Keratinocyte (primary cell): ENCODE measurements around the gene SLC38A8. TPM values are rescaled to one million over a fixed set of nuclear protein-coding genes. Genes with fewer than 3 reads are reported as not detected.

ENCODE experiments used
- DNase-seq: peaks from one replicate; pipeline ENCODE4 v3.0.0-alpha.2; 2011; ENCODE audit warnings: low read depth, missing footprints, low spot score
- FAIRE-seq: peaks from 2 replicates; lab custom pipeline; 2011; peaks lifted over from hg19 to GRCh38; lab: Jason Lieb, UNC
- H2AFZ ChIP-seq: 2 replicates; pipeline ENCODE4 v1.6.0; 2012; ENCODE audit warnings: low read length, control low read depth, inconsistent platforms; ENCODE audit not compliant: control insufficient read depth
- H3K27ac ChIP-seq: 2 replicates; pipeline ENCODE4 v1.5.1; 2011; ENCODE audit warnings: low read length; ENCODE audit not compliant: control insufficient read depth, insufficient read depth
- H3K27me3 ChIP-seq: 3 replicates; pipeline ENCODE4 v1.6.0; 2011; ENCODE audit warnings: low read length; ENCODE audit not compliant: control insufficient read depth, insufficient read depth; ENCODE audit errors: extremely low read depth
- H3K36me3 ChIP-seq, 2 experiments: 2 replicates in 1 of 2; 3 replicates in 1 of 2; pipeline ENCODE4 v1.5.1; 2011; ENCODE audit warnings: low read length in 2 of 2, mild to moderate bottlenecking in 1 of 2; ENCODE audit not compliant: control insufficient read depth in 2 of 2, insufficient read depth in 2 of 2; ENCODE audit errors: extremely low read depth in 1 of 2
- H3K4me1 ChIP-seq: 3 replicates; pipeline ENCODE4 v1.5.1; 2011; ENCODE audit warnings: low read length; ENCODE audit not compliant: control insufficient read depth, insufficient read depth; ENCODE audit errors: extremely low read depth
- H3K4me2 ChIP-seq: 3 replicates; pipeline ENCODE4 v1.6.0; 2011; ENCODE audit warnings: low read depth, low read length; ENCODE audit not compliant: control insufficient read depth, insufficient read depth; ENCODE audit errors: extremely low read depth
- H3K4me3 ChIP-seq, 3 experiments: fragments of 200-600 bp in 1 of 3; sonication (generic) in 1 of 3; 2 replicates in 2 of 3; 3 replicates in 1 of 3; pipeline ENCODE4 v1.5.1; 2011 to 2016; ENCODE audit warnings: low read length in 3 of 3, mild to moderate bottlenecking in 3 of 3, control low read depth in 2 of 3, inconsistent platforms in 1 of 3, low read depth in 1 of 3, mixed read lengths in 1 of 3, mixed run types in 1 of 3, moderate library complexity in 1 of 3; ENCODE audit not compliant: control insufficient read depth in 2 of 3, insufficient read depth in 2 of 3; ENCODE audit errors: extremely low read depth in 1 of 3
- H3K79me2 ChIP-seq: 2 replicates; pipeline ENCODE4 v1.6.0; 2012; ENCODE audit warnings: low read length; ENCODE audit not compliant: control insufficient read depth, insufficient read depth
- H3K9ac ChIP-seq: 3 replicates; pipeline ENCODE4 v1.6.0; 2011; ENCODE audit warnings: low read length; ENCODE audit not compliant: control insufficient read depth, insufficient read depth; ENCODE audit errors: extremely low read depth
- H3K9me1 ChIP-seq: 3 replicates; pipeline ENCODE4 v1.6.0; 2011; ENCODE audit warnings: low read length; ENCODE audit not compliant: control insufficient read depth, insufficient read depth; ENCODE audit errors: extremely low read depth
- H3K9me3 ChIP-seq: 2 replicates; pipeline ENCODE4 v1.5.1; 2012; ENCODE audit warnings: low read depth, low read length; ENCODE audit not compliant: control insufficient read depth
- H4K20me1 ChIP-seq: 3 replicates; pipeline ENCODE4 v1.6.0; 2011; ENCODE audit warnings: low read length; ENCODE audit not compliant: control insufficient read depth, insufficient read depth; ENCODE audit errors: extremely low read depth
- CTCF ChIP-seq, 3 experiments: IDR thresholded peaks in 1 of 3; conservative IDR thresholded peaks in 1 of 3; optimal IDR thresholded peaks in 1 of 3; 2 replicates in 2 of 3; 3 replicates in 1 of 3; pipeline versions ENCODE3 to v1.5.1; 2011; ENCODE audit warnings: low read length in 3 of 3, mild to moderate bottlenecking in 3 of 3, moderate library complexity in 2 of 3, control low read depth in 1 of 3, inconsistent platforms in 1 of 3; ENCODE audit not compliant: insufficient read depth in 2 of 3; ENCODE audit errors: extremely low read depth in 1 of 3
- EZH2 ChIP-seq: IDR thresholded peaks from one replicate; pipeline ENCODE4 v1.6.1; 2012; ENCODE audit warnings: inconsistent platforms, mild to moderate bottlenecking, low read length, moderate library complexity
- dilution Hi-C: fragments of 300-500 bp; cut with MboI; formaldehyde crosslinking; loops from one replicate; pipeline ENCODE4 v1.7.0; 2020; ENCODE audit warnings: low sequenced_read_pairs; ENCODE audit not compliant: extremely low pct_ligation_motif_present
- polyA plus RNA-seq, 5 experiments: library from polyadenylated mRNA; depleted of rRNA in 3 of 5; stranded (reverse) in 3 of 5; stranded (forward) in 1 of 5; unstranded in 1 of 5; fragments of >200 nt; gene quantifications; 1 replicate in 1 of 5; 2 replicates in 3 of 5; 3 replicates in 1 of 5; pipeline versions ENCODE4 v1.2.1 to v1.2.3, GENCODE V29; 2011 to 2012; ENCODE audit warnings: missing spikeins in 2 of 5, low read depth in 1 of 5, low replicate concordance in 1 of 5

The SLC38A8 gene
- polyA plus RNA-seq, 1 donor (not counting 4 experiments of a cell fraction or from before 2014, with no cell fraction given): not detected

- H3K4me3 ChIP-seq: no peak overlapping the region
- H2AFZ ChIP-seq: no peak overlapping the region
- no peaks in the 10 kb centered on the region for H3K79me2 ChIP-seq
- no peak overlapping the region for H3K27ac ChIP-seq
- H3K9me3 ChIP-seq: no peaks in the 10 kb centered on the region
- H3K36me3 ChIP-seq: peaks cover 45 to 62% of the 10 kb centered on the region in 2 experiments
- dilution Hi-C loops: no loop called here
- no peaks in the 10 kb centered on the region for H3K4me1 ChIP-seq
- no peak overlapping the region for H3K4me2 ChIP-seq
- no peaks in the 10 kb centered on the region for H3K27me3 ChIP-seq
- TF ChIP-seq EZH2 (no peak), CTCF (optimal IDR thresholded peaks at IDR 0.05 in 1 of 3, IDR thresholded peaks at IDR 0.05 in 1 of 3, conservative IDR thresholded peaks at IDR 0.05 in 1 of 3; ENCODE audit: extremely low read depth in 1 of 3, insufficient read depth in 2 of 3, low read length in 3 of 3) (no peak)
- H3K9me1 ChIP-seq: no peaks in the 10 kb centered on the region
- no peaks in the 10 kb centered on the region for H4K20me1 ChIP-seq
- no peak overlapping the region for H3K9ac ChIP-seq
- DNase-seq: no peak
- FAIRE-seq: no peak
Observed at GRCh38 chr16:84056933-84057332, 14.3 kb upstream of the SLC38A8 start.

GRCh38 chr16:84055801-84056634, 13.4 kb upstream of the SLC38A8 start:
- H4K20me1 ChIP-seq: no peaks in the 10 kb centered on the region
- dilution Hi-C loops: no loop called here
- no peaks in the 10 kb centered on the region for H3K79me2 ChIP-seq
- H3K9ac ChIP-seq: no peak overlapping the region
- TF ChIP-seq CTCF (optimal IDR thresholded peaks at IDR 0.05 in 1 of 3, IDR thresholded peaks at IDR 0.05 in 1 of 3, conservative IDR thresholded peaks at IDR 0.05 in 1 of 3; ENCODE audit: extremely low read depth in 1 of 3, insufficient read depth in 2 of 3, low read length in 3 of 3): no peak
- TF ChIP-seq EZH2: no peak
- H3K9me3 ChIP-seq: no peaks in the 10 kb centered on the region
- no peak for FAIRE-seq
- H3K4me3 ChIP-seq: no peak overlapping the region
- no peaks in the 10 kb centered on the region for H3K27me3 ChIP-seq
- peaks cover 39 to 58% of the 10 kb centered on the region in 2 experiments for H3K36me3 ChIP-seq
- no peak overlapping the region for H3K27ac ChIP-seq
- no peak overlapping the region for H2AFZ ChIP-seq
- no peaks in the 10 kb centered on the region for H3K9me1 ChIP-seq
- no peaks in the 10 kb centered on the region for H3K4me1 ChIP-seq
- no peak for DNase-seq
- no peak overlapping the region for H3K4me2 ChIP-seq
